GM21360 (cell line): Measurements from ENCODE around the gene TMEM38A.

ENCODE experiments used
- ATAC-seq: cut with Tn5 transposase; IDR thresholded peaks from one replicate; pipeline ENCODE4 v1.9.1; 2021; ENCODE audit warnings: mild to moderate bottlenecking, moderate library complexity; ENCODE audit not compliant: unreplicated experiment

Gene TMEM38A, protein sequence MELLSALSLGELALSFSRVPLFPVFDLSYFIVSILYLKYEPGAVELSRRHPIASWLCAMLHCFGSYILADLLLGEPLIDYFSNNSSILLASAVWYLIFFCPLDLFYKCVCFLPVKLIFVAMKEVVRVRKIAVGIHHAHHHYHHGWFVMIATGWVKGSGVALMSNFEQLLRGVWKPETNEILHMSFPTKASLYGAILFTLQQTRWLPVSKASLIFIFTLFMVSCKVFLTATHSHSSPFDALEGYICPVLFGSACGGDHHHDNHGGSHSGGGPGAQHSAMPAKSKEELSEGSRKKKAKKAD

GRCh38 chr19:16660763-16661479 lies at the start of gene TMEM38A:
TMEM38A (plus strand) TSS chr19:16661139; CDS start chr19:16661218, 79 bp downstream.
- ATAC-seq: no peak

DNA sequence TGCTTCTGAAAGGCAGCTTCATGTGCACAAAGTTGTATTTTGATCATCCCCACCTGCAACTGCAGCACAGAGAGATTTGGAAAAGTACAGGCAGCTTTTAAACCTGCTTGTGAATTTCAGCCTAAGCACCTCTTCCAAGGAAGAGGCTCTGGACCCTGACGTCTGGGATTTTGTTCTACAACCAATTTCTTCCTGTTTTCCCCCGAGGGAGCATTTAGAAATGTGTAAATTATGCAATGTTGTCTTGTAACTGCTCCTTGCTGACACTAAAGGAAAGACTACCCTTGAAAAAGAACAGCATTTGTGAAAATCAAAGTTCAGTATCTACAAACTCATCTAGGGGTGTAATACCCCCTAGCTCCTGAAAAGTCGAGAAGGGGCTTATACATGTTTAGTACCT lies 48.3 kb upstream of the TMEM38A start:
- no peak for ATAC-seq

DNA sequence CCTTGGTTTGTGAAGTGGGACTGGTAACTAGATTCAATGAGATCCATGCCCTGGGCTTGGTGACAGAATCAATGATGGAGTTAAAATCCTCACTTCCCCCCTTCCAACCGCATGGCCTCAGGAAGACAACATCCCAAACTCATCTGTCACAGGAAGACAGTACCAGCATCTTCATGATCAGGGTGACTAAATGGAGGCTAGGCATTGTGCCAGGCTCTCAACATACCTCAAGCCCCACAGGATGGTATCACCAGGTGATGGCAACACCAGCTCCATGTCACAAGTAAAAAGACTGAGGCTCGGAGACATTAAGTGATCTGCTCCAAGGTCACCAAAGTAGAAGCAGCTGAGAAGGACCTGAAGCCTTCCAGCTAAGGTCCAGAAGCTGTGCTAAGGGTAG lies 47.1 kb upstream of the TMEM38A start:
- no peak for ATAC-seq

GRCh38 chr19:16614941-16615340 lies 46.0 kb upstream of the TMEM38A start:
- ATAC-seq: no peak

GRCh38 chr19:16615808-16616207 lies 45.1 kb upstream of the TMEM38A start:
- no peak for ATAC-seq

- ATAC-seq: no peak
These were observed 42.7 kb upstream of the TMEM38A start for GRCh38 chr19:16618248-16618647.

DNA sequence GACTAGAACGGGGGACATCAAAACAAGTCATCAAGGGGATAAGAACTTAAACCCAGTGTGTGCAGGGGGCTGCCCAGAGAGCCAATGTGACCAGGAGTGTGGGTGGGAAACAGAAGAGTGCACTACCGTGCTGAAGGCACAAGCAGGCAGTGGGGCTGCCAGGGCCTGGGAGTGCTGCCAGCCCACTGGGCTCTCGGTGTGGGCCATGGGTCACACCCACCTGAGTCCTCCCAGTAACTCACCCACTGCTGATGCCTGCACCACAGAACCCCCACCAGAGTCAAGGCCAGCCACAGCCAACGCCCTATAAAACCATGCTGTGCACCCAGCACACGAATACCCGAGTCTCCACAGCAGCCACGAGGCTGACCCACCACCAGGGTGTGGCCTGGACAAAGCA lies 41.5 kb upstream of the TMEM38A start:
- ATAC-seq: no peak

DNA sequence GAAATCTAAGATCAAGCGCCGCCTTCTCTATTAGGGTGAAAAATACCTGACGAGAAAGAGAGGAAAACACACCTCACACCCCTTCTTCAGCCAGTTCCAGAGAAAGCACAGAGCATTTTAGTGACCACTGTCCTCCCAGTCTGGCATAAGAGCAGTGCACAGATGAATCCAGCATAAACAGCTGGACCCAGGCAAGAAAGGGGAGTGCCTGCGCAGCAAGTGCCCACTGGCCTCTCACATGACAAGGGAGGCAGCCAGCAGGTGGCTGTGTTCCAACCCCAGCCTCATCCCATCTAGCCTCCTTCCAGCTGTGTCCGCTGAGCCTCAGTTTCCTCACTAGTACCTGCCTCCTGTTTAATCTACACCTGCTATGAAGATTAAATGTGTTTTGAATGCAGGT lies 40.9 kb upstream of the TMEM38A start:
- no peak for ATAC-seq

DNA sequence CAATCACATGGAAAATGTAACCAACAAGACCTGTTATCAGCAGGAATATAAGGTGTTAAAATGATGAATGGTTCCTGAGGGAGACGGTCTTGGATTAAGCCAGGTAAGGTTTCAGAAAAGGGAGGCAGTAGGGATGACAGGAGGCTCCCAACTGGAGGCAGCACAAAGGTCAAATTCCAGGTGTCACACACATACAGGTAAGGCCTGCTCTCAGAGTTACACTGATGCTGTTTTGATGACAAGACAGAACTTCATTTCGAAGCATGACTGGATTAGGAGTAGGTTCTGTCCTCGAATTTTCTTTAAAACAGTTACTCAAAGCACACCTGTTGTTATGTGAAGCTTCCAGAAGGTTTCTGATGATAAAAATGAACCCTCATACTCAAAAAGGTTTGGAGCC lies 40.4 kb upstream of the TMEM38A start:
- no peak for ATAC-seq

- ATAC-seq: no peak
These were observed 39.7 kb upstream of the TMEM38A start for GRCh38 chr19:16621165-16621800.

DNA sequence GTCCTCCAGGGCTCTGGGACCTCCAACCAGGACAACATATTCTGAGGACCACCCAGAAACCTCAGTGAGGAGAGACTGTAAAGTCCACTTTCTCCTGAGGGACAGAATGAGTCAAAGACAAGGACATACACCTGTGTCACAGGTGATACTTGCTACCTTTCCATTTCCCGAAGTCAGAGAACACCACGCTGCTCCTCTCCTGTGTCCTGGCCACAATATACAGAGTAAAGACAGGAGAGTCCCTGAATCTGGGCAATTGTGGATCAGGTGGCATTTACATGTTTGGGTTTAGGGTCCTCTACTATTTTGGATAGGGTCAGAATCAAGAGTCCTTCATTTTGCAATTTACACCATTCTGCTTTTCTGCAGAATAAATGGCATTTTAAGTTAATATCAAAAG lies 37.9 kb upstream of the TMEM38A start:
- no peak for ATAC-seq

DNA sequence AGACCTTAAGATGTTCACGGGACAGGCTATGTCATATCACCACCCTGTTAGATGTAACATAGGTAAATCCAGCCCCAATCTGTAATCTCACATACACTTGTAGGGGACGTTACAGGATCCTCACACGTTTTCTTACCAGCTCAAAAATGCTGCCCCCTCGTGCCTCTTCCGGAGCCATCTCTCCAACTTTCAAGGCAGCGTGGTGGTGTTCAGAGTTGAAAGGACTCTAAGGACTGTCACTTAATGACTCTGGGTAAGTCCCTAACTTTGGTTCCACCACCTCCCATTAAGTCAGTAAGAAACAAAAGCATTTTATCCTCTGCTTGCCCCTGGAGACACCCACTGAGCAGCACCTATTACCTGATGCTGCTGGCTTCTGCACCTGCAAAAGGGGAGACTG lies 37.4 kb upstream of the TMEM38A start:
- no peak for ATAC-seq

- no peak for ATAC-seq
These were observed 36.7 kb upstream of the TMEM38A start for GRCh38 chr19:16624236-16624635.

- no peak for ATAC-seq
These were observed 35.6 kb upstream of the TMEM38A start for GRCh38 chr19:16625163-16625958.

- ATAC-seq: no peak
These were observed 34.1 kb upstream of the TMEM38A start for GRCh38 chr19:16626796-16627192.

GRCh38 chr19:16627193-16627927 lies 33.6 kb upstream of the TMEM38A start:
- ATAC-seq: no peak

GRCh38 chr19:16627928-16628182 lies 33.1 kb upstream of the TMEM38A start:
- no peak for ATAC-seq

- peak; percentile 75 for ATAC-seq
These were observed 32.6 kb upstream of the TMEM38A start, which contains the start of gene MED26 for GRCh38 chr19:16628183-16628983. MED26 (minus strand) TSS chr19:16628204; CDS start chr19:16627943, 261 bp downstream.

GRCh38 chr19:16628984-16629691 lies 31.8 kb upstream of the TMEM38A start:
- ATAC-seq: no peak
